Heart left ventricle (tissue), 16 donors: ENCODE data around the gene TOMM40L. TPM values are rescaled to one million over a fixed set of nuclear protein-coding genes. Genes with fewer than 3 reads are reported as not detected.
"Not testable (repeated sequence)": the region's sequence is repeated elsewhere in the genome, so short reads cannot be mapped to it uniquely, and the experiment has no call there.

Experiments
- ATAC-seq, 4 donors: fragments of 200-7000 bp; cut with Tn5 transposase; one replicate each; pipeline ENCODE4 v1.9.1; 2020 to 2022; ENCODE audit warnings: moderate library complexity in 4 of 4, mild to moderate bottlenecking in 3 of 4, moderate number of reproducible peaks in 1 of 4
- DNase-seq, 5 donors: peaks; one replicate each; pipeline ENCODE4 v3.0.0-alpha.2; 2020
- H3K27ac ChIP-seq, 12 donors: fragments of 200-600 bp; sonication (generic) in 4 of 12; one replicate each; pipeline versions ENCODE4 v1.5.0 to v1.8.0; 2016 to 2022; ENCODE audit warnings: mild to moderate bottlenecking in 2 of 12
- H3K27me3 ChIP-seq, 9 donors: fragments of 200-600 bp; sonication (generic) in 2 of 9; one replicate each; pipeline versions ENCODE4 v1.5.1 to v1.8.0; 2016 to 2022; ENCODE audit warnings: mild to moderate bottlenecking in 3 of 9
- H3K36me3 ChIP-seq, 9 donors: fragments of 200-600 bp; sonication (generic) in 2 of 9; one replicate each; pipeline versions ENCODE4 v1.5.0 to v1.8.0; 2018 to 2022; ENCODE audit warnings: mild to moderate bottlenecking in 2 of 9
- H3K4me1 ChIP-seq, 12 donors: fragments of 200-600 bp; sonication (generic) in 4 of 12; one replicate each; pipeline versions ENCODE4 v1.5.0 to v1.8.0; 2016 to 2022; ENCODE audit warnings: mild to moderate bottlenecking in 3 of 12
- H3K4me3 ChIP-seq, 12 donors: fragments of 200-600 bp; sonication (generic) in 4 of 12; one replicate each; pipeline versions ENCODE4 v1.5.0 to v1.8.0; 2017 to 2022; ENCODE audit warnings: mild to moderate bottlenecking in 9 of 12, moderate library complexity in 4 of 12
- H3K9me3 ChIP-seq, 12 donors: fragments of 200-600 bp; sonication (generic) in 4 of 12; one replicate each; pipeline versions ENCODE4 v1.5.0 to v1.8.0; 2016 to 2022; ENCODE audit warnings: mild to moderate bottlenecking in 1 of 12
- CTCF ChIP-seq, 12 donors: fragments of 200-600 bp; sonication (generic) in 4 of 12; IDR thresholded peaks; one replicate each; pipeline versions ENCODE4 v1.5.0 to v1.8.0; 2018 to 2022; ENCODE audit warnings: antibody characterized with exemption in 12 of 12, mild to moderate bottlenecking in 5 of 12
- POLR2A ChIP-seq, 2 donors: fragments of 450-650 bp; IDR thresholded peaks; one replicate each; pipeline ENCODE4 v1.6.1; 2017; ENCODE audit warnings: antibody characterized with exemption in 2 of 2, mild to moderate bottlenecking in 2 of 2, moderate library complexity in 2 of 2
- WGBS, 4 donors: extraction: QIAGEN DNeasy Blood & Tissue Kit in 2 of 4; methylation state at CpG; one replicate each; pipeline versions ENCODE4 v1.1.5 to v1.1.7; 2013 to 2018; 5-methylcytosine and 5-hydroxymethylcytosine counted together
- intact Hi-C, 10 donors: fragments of 100-400 bp; cut with DNase I; formaldehyde crosslinking; loops; one replicate each; pipeline versions ENCODE4 v1.11.1 to v1.14.2; 2022
- polyA plus RNA-seq, 2 donors: library from polyadenylated mRNA; stranded (reverse); fragments of 200-250 nt; gene quantifications; one replicate each; pipeline ENCODE4 v1.2.3, GENCODE V29; 2013
- total RNA-seq, 9 donors: library from RNA; depleted of rRNA in 2 of 9; stranded (reverse); fragments of >200 nt in 2 of 9; fragmentation: NEBNext Ultra II Directional in 3 of 9; extraction: Animal tissue kit (Norgen Biotek cat#: 25700) in 3 of 9; gene quantifications; one replicate each; pipeline versions ENCODE4 v1.1.0 to v1.2.4, GENCODE V29; 2016 to 2023
- donor health status: ischemic (EF 13 %, LVEDD 7.1; RV severe dilation, severe dysfunction).
- donor health status: healthy with polysubstance abuse.
- donor health status: DM: no; HTN: yes; CAD: no.
- donor health status: DM: no; HTN: no; CAD: no.
- donor health status: ischemic (EF 25% LVEDD 6.9; RV normal size, moderate dysfunction).
- donor health status: ischemic (EF 25% LVEDD 5.7; RV mildly dilated, moderate dysfunction).
- donor health status: healthy.
- donor health status: DM: yes; HTN: yes; CAD: no.
- donor health status: ischemic (EF 35%, LVEDD 5.7; RV mildly dilated, moderate dysfunction).
- donor health status: nonischemic (EF 11% LVEDD 7.7; RV severe dilation, severe dysfunction).
- donor health status: DM: yes; HTN: yes; CAD: no.
- donor health status: PGD.
- donor health status: ischemic (EF 29% LVEDD 5.4; RV normal size, mild dysfunction).
- donor health status: nonischemic (EF 23%, LVEDD 6.1; RV moderate dilation, normal function).

The TOMM40L gene
- total and polyA plus RNA-seq, 11 donors = 24.1 to 37.1 (median 29.1) TPM

DNA sequence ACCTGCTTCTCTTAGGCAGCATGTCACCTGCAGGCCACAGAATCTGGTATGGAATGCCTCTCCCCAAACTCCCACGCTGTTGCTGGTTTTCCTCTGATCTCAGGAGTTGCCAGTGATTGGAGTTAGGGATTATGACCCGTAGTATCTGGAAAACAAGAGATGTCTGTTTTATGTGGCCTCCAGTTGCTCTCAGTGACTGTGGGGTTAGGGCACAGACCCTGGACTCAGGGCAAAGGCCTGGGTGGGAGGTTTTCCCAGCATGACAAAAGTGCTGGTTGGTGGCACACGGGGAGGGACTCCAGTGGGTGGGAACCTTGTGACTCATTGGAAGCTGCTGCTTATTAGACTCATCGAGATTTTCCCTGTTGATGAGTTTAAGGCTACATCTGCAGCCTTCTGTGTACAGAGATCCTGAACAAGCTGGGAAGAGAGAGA is 12.2 kb downstream of the TOMM40L start, which contains the start of gene NR1I3:
Gene NR1I3, minus strand, starts transcription at position 165 of the 435 bp plus-strand sequence. CDS start 1,638 bp downstream, outside the sequence.
- Histone ChIP-seq H3K27me3 (no peaks in the 10 kb centered on the region), H3K27ac (no peak within 1 kb of the TSS), H3K4me1 (no peaks in the 10 kb centered on the region), H3K9me3 (no peaks in the 10 kb centered on the region), H3K36me3 (no peaks in the 10 kb centered on the region), H3K4me3 (no peak within 1 kb of the TSS)
- TF ChIP-seq POLR2A (IDR thresholded peaks at IDR 0.05) = no peak
- TF ChIP-seq CTCF (IDR thresholded peaks at IDR 0.05) = no peak
- ATAC-seq (no peak), DNase-seq (no peak)
- intact Hi-C loops = no loop called here
- 62 to 75% (median 70%) methylated on average over 3 to 4 of the region's 4 CpGs for WGBS, 4 donors

DNA sequence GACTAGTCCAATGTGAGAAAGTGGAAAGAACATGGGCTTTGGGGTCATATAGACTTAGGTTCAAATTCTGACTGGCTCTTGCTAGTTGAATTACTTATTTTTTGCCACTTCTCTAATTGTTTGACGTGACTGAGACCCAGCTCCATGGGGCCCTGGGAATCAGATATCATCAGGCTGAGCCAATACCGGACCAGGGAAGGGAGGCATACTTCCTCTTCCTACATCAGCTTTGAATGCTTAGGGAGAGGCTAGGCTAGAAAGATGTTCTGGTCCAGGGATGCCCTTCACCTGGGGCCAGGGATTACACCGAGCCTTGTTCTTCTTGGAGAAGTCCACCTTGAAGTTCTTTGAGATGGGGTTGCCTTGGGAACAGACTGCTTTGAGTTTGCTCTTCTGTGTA is 15.8 kb downstream of the TOMM40L start:
- WGBS, 4 donors = 63 to 84% (median 68%) methylated on average over 3 of the region's 3 CpGs
- no peak for TF ChIP-seq POLR2A (IDR thresholded peaks at IDR 0.05)
- no peak for TF ChIP-seq CTCF (IDR thresholded peaks at IDR 0.05)
- H3K27me3 ChIP-seq = no peaks in the 10 kb centered on the region
- intact Hi-C loops = no loop called here
- no peaks in the 10 kb centered on the region for H3K4me1 ChIP-seq
- H3K36me3 ChIP-seq = no peaks in the 10 kb centered on the region
- no peak for ATAC-seq
- H3K4me3 ChIP-seq = no peak overlapping the region
- no peaks in the 10 kb centered on the region for H3K9me3 ChIP-seq
- no peak overlapping the region for H3K27ac ChIP-seq
- no peak for DNase-seq

- TF ChIP-seq POLR2A (IDR thresholded peaks at IDR 0.05) = no peak
- TF ChIP-seq CTCF (IDR thresholded peaks at IDR 0.05) = no peak
- no peak for ATAC-seq
- no peak for DNase-seq
- Histone ChIP-seq H3K27ac (no peak overlapping the region), H3K36me3 (no peaks in the 10 kb centered on the region), H3K4me1 (no peaks in the 10 kb centered on the region), H3K27me3 (no peaks in the 10 kb centered on the region), H3K9me3 (no peaks in the 10 kb centered on the region), H3K4me3 (no peak overlapping the region)
- 77 to 82% (median 80%) methylated on average over 2 of the region's 2 CpGs for WGBS, 4 donors
- intact Hi-C loops = no loop called here
Observed at GRCh38 chr1:161242313-161242712, 16.5 kb downstream of the TOMM40L start.

GRCh38 chr1:161244888-161245287 is 19.0 kb downstream of the TOMM40L start:
- Histone ChIP-seq H3K27ac (no peak overlapping the region), H3K4me3 (no peak overlapping the region), H3K36me3 (no peaks in the 10 kb centered on the region), H3K4me1 (no peaks in the 10 kb centered on the region), H3K27me3 (no peaks in the 10 kb centered on the region), H3K9me3 (no peaks in the 10 kb centered on the region)
- WGBS, 4 donors = 81 to 94% (median 88%) methylated on average over 4 of the region's 4 CpGs
- DNase-seq (no peak), ATAC-seq (no peak)
- TF ChIP-seq CTCF (IDR thresholded peaks at IDR 0.05) = no peak
- TF ChIP-seq POLR2A (IDR thresholded peaks at IDR 0.05) = no peak
- intact Hi-C loops = no loop called here

DNA sequence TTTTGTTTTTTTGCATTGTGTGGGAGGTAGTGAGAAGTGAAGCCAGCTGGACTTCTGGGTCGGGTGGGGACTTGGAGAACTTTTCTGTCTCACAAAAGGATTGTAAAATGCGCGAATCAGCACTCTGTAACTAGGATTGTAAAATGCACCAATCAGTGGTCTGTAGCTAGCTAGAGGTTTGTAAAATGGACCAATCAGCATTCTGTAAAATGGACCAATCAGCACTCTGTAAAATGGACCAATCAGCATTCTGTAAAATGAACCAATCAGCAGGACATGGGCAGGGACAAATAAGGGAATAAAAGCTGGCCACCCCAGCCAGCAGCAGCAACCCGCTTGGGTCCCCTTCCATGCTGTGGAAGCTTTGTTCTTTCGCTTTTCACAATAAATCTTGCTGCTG is 24.2 kb downstream of the TOMM40L start:
- H3K4me3 ChIP-seq, ATAC-seq, intact Hi-C loops, H3K27ac ChIP-seq, H3K27me3 ChIP-seq, DNase-seq, H3K4me1 ChIP-seq, H3K36me3 ChIP-seq: not testable (repeated sequence)
- 72 to 79% (median 74%) methylated on average over 5 of the region's 5 CpGs for WGBS, 4 donors
- H3K9me3 ChIP-seq = peaks cover 0 to 14% (median 4%) of the 10 kb centered on the region in 12 donors
